ENCODE measurements around the gene CMTM5.

Gene CMTM5

DNA sequence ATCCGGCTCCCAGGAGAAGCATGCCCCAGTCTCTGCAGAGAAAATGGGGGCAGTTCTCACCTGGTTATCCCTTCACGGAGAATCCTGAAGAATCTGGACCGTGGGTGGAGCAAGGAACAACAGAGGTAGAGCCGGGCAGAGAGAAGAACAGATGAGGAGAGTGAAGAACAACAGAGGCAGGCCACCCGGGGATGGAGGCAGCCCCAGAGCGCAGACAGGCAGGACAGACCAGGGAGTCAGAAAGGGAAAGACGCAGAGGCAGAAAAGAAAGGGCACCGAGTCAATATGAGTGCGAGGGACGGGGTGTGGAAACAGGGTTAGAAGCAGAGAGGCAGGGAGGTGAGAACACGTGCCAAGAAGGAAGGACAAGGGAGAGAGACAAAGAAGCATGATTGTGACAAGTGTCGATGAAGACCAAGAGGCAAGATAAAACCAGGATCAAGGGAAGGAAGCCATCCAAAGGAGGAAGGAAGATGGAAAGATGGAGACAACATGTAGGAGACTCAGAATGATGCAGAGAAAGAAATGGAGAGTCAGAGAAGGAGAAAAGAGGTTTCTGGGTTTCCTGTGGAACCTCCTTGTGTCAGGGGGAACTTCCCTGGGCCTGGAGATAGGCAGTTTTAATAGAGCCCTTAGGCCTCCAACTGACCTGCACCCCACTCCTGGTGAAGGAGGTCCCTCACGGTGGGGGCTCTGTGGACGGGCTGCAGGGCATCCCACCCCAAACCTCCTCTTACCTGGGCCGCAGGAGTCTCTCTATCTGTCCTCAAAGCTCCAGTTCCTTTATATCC, 30.9 kb downstream of the CMTM5 start, which contains the start of gene MYH6:
Gene MYH6 (minus strand): TSS at position 758 of the 791 bp plus-strand sequence. CDS start 1,050 bp downstream, outside the sequence.
- peaks cover 0 to 2% of the 10 kb centered on the region in 2 experiments for H3K4me1 ChIP-seq (ENCODE audit: control insufficient read depth in 1 of 2, insufficient read depth in 2 of 2, low read length in 2 of 2)
- H2AFZ ChIP-seq (ENCODE audit: insufficient read depth, low read length, poor library complexity): no peak within 1 kb of the TSS
- no peak within 1 kb of the TSS for H3K14ac ChIP-seq (ENCODE audit: low read length)
- no peak within 1 kb of the TSS for H3K9ac ChIP-seq (ENCODE audit: low read length)
- H3K27ac ChIP-seq (ENCODE audit: low read depth, low read length): no peak within 1 kb of the TSS
- H3K9me3 ChIP-seq (ENCODE audit: insufficient read depth, low read depth, low read length): peaks cover 2% of the 10 kb centered on the region
- DNase-seq: no peak
- no peak within 1 kb of the TSS for H4K91ac ChIP-seq (ENCODE audit: low read depth, low read length)
- H3K27me3 ChIP-seq (ENCODE audit: insufficient read depth, low read length): no peaks in the 10 kb centered on the region
- H3K18ac ChIP-seq (ENCODE audit: low read length): no peak within 1 kb of the TSS
- H2BK5ac ChIP-seq (ENCODE audit: low read depth, low read length, poor library complexity): no peak within 1 kb of the TSS
- H2BK12ac ChIP-seq (ENCODE audit: low read length): no peak within 1 kb of the TSS
- no peak within 1 kb of the TSS for H4K8ac ChIP-seq (ENCODE audit: low read depth, low read length)
- no peak within 1 kb of the TSS for H3K4me2 ChIP-seq (ENCODE audit: low read length)
- no peak within 1 kb of the TSS for H4K12ac ChIP-seq (ENCODE audit: low read depth, low read length)
- no peaks in the 10 kb centered on the region for H3K79me2 ChIP-seq (ENCODE audit: control insufficient read depth, insufficient read depth, low read length, poor library complexity)
- no peak within 1 kb of the TSS for H3K23ac ChIP-seq (ENCODE audit: low read length)
- no peak within 1 kb of the TSS for H3K4ac ChIP-seq (ENCODE audit: low read depth, low read length)
- no peaks in the 10 kb centered on the region for H3K79me1 ChIP-seq (ENCODE audit: low read length)
- no CpG with 5 or more reads among the region's 15 CpGs for WGBS (ENCODE audit: extremely low coverage, insufficient coverage, insufficient read length)
- no peak within 1 kb of the TSS for H2BK120ac ChIP-seq (ENCODE audit: insufficient read depth, low read length, poor library complexity)
- no peak within 1 kb of the TSS for H3K4me3 ChIP-seq (ENCODE audit: low read depth, low read length)
- H3K36me3 ChIP-seq (ENCODE audit: control insufficient read depth in 1 of 2, insufficient read depth in 2 of 2, low read length in 2 of 2): no peaks in the 10 kb centered on the region
- no peak within 1 kb of the TSS for H2AK5ac ChIP-seq (ENCODE audit: low read length)

DNA sequence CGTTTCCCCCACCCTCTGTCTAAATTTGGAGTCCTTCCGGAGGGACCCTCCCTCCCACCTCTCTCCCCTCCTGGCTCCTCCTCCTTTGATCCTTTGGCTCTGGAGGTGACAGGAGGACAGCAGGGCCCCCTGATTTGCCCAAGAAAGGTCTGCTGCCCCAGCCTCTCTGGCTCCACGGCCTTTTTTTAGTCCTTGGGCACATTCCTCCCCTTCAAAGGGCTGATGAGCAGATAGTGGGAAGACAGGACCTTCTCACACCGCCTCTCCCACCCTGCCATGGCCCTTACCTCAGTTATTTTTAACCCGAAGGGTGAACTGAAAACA, 31.4 kb downstream of the CMTM5 start:
- Histone ChIP-seq H4K8ac (ENCODE audit: low read depth, low read length) (no peak overlapping the region), H2BK5ac (ENCODE audit: low read depth, low read length, poor library complexity) (no peak overlapping the region), H3K14ac (ENCODE audit: low read length) (no peak overlapping the region), H3K18ac (ENCODE audit: low read length) (no peak overlapping the region), H3K23ac (ENCODE audit: low read length) (no peak overlapping the region), H2BK12ac (ENCODE audit: low read length) (no peak overlapping the region), H3K4me2 (ENCODE audit: low read length) (no peak overlapping the region), H3K27ac (ENCODE audit: low read depth, low read length) (no peak overlapping the region), H4K91ac (ENCODE audit: low read depth, low read length) (no peak overlapping the region), H4K12ac (ENCODE audit: low read depth, low read length) (no peak overlapping the region), H3K4me1 (ENCODE audit: control insufficient read depth in 1 of 2, insufficient read depth in 2 of 2, low read length in 2 of 2) (peaks cover 0 to 2% of the 10 kb centered on the region in 2 experiments), H2AK5ac (ENCODE audit: low read length) (no peak overlapping the region), H2AFZ (ENCODE audit: insufficient read depth, low read length, poor library complexity) (no peak overlapping the region), H3K27me3 (ENCODE audit: insufficient read depth, low read length) (no peaks in the 10 kb centered on the region), H3K79me2 (ENCODE audit: control insufficient read depth, insufficient read depth, low read length, poor library complexity) (no peaks in the 10 kb centered on the region), H3K79me1 (ENCODE audit: low read length) (no peaks in the 10 kb centered on the region), H3K4me3 (ENCODE audit: low read depth, low read length) (no peak overlapping the region), H3K9ac (ENCODE audit: low read length) (no peak overlapping the region), H3K9me3 (ENCODE audit: insufficient read depth, low read depth, low read length) (peaks cover 2% of the 10 kb centered on the region), H3K4ac (ENCODE audit: low read depth, low read length) (no peak overlapping the region), H2BK120ac (ENCODE audit: insufficient read depth, low read length, poor library complexity) (no peak overlapping the region), H3K36me3 (ENCODE audit: control insufficient read depth in 1 of 2, insufficient read depth in 2 of 2, low read length in 2 of 2) (no peaks in the 10 kb centered on the region)
- no CpG with 5 or more reads among the region's 5 CpGs for WGBS (ENCODE audit: extremely low coverage, insufficient coverage, insufficient read length)
- DNase-seq: no peak

DNA sequence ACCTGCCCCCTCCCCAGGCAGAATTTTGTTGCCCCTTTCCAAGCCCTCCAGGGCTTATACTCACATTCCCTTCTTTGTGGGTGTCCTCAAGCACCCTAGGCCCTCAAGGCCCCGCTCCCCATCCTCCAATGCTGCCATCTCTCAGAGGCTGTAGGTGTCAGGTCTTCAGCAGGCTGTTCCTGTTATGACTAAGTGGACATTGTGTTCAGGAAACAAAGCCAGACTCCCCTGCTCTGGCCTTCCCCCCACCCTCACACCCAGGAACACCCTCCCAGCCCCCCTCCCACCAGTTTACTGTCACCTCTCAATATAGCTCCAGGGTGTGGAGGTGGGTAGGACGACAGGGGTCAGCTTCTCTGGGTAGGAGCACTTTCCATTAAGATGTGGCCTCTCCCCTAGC, 32.6 kb downstream of the CMTM5 start:
- H4K12ac ChIP-seq (ENCODE audit: low read depth, low read length): no peak overlapping the region
- no peak overlapping the region for H3K4ac ChIP-seq (ENCODE audit: low read depth, low read length)
- no CpG with 5 or more reads among the region's 2 CpGs for WGBS (ENCODE audit: extremely low coverage, insufficient coverage, insufficient read length)
- no peaks in the 10 kb centered on the region for H3K27me3 ChIP-seq (ENCODE audit: insufficient read depth, low read length)
- no peak overlapping the region for H4K91ac ChIP-seq (ENCODE audit: low read depth, low read length)
- H3K9me3 ChIP-seq (ENCODE audit: insufficient read depth, low read depth, low read length): peaks cover 2% of the 10 kb centered on the region
- no peaks in the 10 kb centered on the region for H3K36me3 ChIP-seq (ENCODE audit: control insufficient read depth in 1 of 2, insufficient read depth in 2 of 2, low read length in 2 of 2)
- no peak overlapping the region for H2AFZ ChIP-seq (ENCODE audit: insufficient read depth, low read length, poor library complexity)
- H2AK5ac ChIP-seq (ENCODE audit: low read length): no peak overlapping the region
- no peak overlapping the region for H3K4me3 ChIP-seq (ENCODE audit: low read depth, low read length)
- H3K14ac ChIP-seq (ENCODE audit: low read length): no peak overlapping the region
- H2BK120ac ChIP-seq (ENCODE audit: insufficient read depth, low read length, poor library complexity): no peak overlapping the region
- DNase-seq: no peak
- H2BK5ac ChIP-seq (ENCODE audit: low read depth, low read length, poor library complexity): no peak overlapping the region
- H2BK12ac ChIP-seq (ENCODE audit: low read length): no peak overlapping the region
- no peak overlapping the region for H3K4me2 ChIP-seq (ENCODE audit: low read length)
- H3K9ac ChIP-seq (ENCODE audit: low read length): no peak overlapping the region
- no peak overlapping the region for H3K18ac ChIP-seq (ENCODE audit: low read length)
- H4K8ac ChIP-seq (ENCODE audit: low read depth, low read length): no peak overlapping the region
- H3K4me1 ChIP-seq (ENCODE audit: control insufficient read depth in 1 of 2, insufficient read depth in 2 of 2, low read length in 2 of 2): peaks cover 2 to 4% of the 10 kb centered on the region in 2 experiments
- no peaks in the 10 kb centered on the region for H3K79me2 ChIP-seq (ENCODE audit: control insufficient read depth, insufficient read depth, low read length, poor library complexity)
- H3K27ac ChIP-seq (ENCODE audit: low read depth, low read length): no peak overlapping the region
- no peak overlapping the region for H3K23ac ChIP-seq (ENCODE audit: low read length)
- H3K79me1 ChIP-seq (ENCODE audit: low read length): no peaks in the 10 kb centered on the region

DNA sequence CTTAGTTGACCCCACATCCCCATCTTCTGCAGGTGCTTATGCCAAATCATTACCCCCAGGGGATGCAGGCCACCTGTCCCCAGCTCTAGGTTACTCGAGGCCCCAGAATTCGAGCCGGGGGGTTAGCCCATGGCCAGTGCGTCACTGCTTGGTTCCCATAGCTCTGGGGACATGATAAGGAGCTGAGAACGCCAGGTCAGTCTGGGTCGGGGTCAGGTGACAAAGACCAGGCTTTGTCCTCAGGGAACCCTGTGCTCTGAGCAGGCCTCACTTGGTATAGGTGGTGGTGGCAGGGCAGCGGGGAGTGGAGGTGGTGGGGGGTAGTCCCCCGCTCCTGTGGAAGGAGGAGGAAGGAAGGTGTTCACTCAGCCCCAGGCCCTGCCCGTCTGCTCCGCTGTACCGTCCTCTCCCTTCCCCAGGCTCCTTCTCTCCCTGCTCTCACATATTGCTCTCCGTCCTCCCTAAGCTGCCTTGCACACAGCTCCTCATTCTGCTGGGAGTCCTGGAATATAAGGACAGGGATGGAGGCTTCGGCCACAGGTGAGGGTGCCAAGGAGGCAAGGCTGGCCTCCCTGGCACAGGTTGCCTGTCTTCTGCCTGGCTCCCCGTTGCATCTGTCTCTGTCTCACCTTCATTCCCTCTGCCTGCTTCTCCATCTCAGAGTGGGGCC, 33.3 kb downstream of the CMTM5 start:
- DNase-seq: no peak
- Histone ChIP-seq H2BK12ac (ENCODE audit: low read length) (no peak overlapping the region), H3K4me1 (ENCODE audit: control insufficient read depth in 1 of 2, insufficient read depth in 2 of 2, low read length in 2 of 2) (peaks cover 2 to 4% of the 10 kb centered on the region in 2 experiments), H2BK5ac (ENCODE audit: low read depth, low read length, poor library complexity) (no peak overlapping the region), H3K14ac (ENCODE audit: low read length) (no peak overlapping the region), H3K27me3 (ENCODE audit: insufficient read depth, low read length) (no peaks in the 10 kb centered on the region), H3K9me3 (ENCODE audit: insufficient read depth, low read depth, low read length) (no peaks in the 10 kb centered on the region), H4K8ac (ENCODE audit: low read depth, low read length) (no peak overlapping the region), H3K36me3 (ENCODE audit: control insufficient read depth in 1 of 2, insufficient read depth in 2 of 2, low read length in 2 of 2) (no peaks in the 10 kb centered on the region), H4K12ac (ENCODE audit: low read depth, low read length) (no peak overlapping the region), H4K91ac (ENCODE audit: low read depth, low read length) (no peak overlapping the region), H3K79me2 (ENCODE audit: control insufficient read depth, insufficient read depth, low read length, poor library complexity) (no peaks in the 10 kb centered on the region), H3K23ac (ENCODE audit: low read length) (no peak overlapping the region), H3K9ac (ENCODE audit: low read length) (no peak overlapping the region), H2BK120ac (ENCODE audit: insufficient read depth, low read length, poor library complexity) (no peak overlapping the region), H2AK5ac (ENCODE audit: low read length) (no peak overlapping the region), H2AFZ (ENCODE audit: insufficient read depth, low read length, poor library complexity) (no peak overlapping the region), H3K4ac (ENCODE audit: low read depth, low read length) (no peak overlapping the region), H3K79me1 (ENCODE audit: low read length) (no peaks in the 10 kb centered on the region), H3K4me2 (ENCODE audit: low read length) (no peak overlapping the region), H3K4me3 (ENCODE audit: low read depth, low read length) (no peak overlapping the region), H3K18ac (ENCODE audit: low read length) (no peak overlapping the region), H3K27ac (ENCODE audit: low read depth, low read length) (no peak overlapping the region)
- WGBS (ENCODE audit: extremely low coverage, insufficient coverage, insufficient read length): no CpG with 5 or more reads among the region's 14 CpGs

Data from trophoblast cell (in vitro differentiated cells and primary cell).